SU-DHL-6 (cell line): Measurements from ENCODE around the gene HOXD4.

Experiments used
- H2AFZ ChIP-seq: fragments of 200-600 bp; sonication (generic); 2 replicates; pipeline ENCODE4 v1.6.1; 2014; ENCODE audit warnings: low read depth, mild to moderate bottlenecking, moderate library complexity, mixed read lengths, antibody characterized with exemption, low read length; ENCODE audit not compliant: severe bottlenecking
- H3F3A ChIP-seq: fragments of 200-600 bp; shearing (Covaris generic); 2 replicates; pipeline ENCODE4 v1.6.0; 2016; ENCODE audit warnings: antibody characterized with exemption, mild to moderate bottlenecking; ENCODE audit not compliant: insufficient read depth
- H3K27ac ChIP-seq: fragments of 200-600 bp; sonication (generic); 2 replicates; pipeline ENCODE4 v1.5.1; 2016; ENCODE audit warnings: low read depth, mild to moderate bottlenecking, low read length, moderate library complexity, mixed read lengths
- H3K27me3 ChIP-seq: fragments of 200-600 bp; sonication (generic), shearing (Covaris generic); 2 replicates; pipeline ENCODE4 v1.6.0; 2014; ENCODE audit warnings: mild to moderate bottlenecking, low read length
- H3K36me3 ChIP-seq: fragments of 200-600 bp; sonication (generic); 2 replicates; pipeline ENCODE4 v1.6.1; 2014; ENCODE audit warnings: mild to moderate bottlenecking, low read length, mixed read lengths
- H3K4me2 ChIP-seq: fragments of 300-600, 200-600 bp; shearing (Covaris generic), sonication (generic); 2 replicates; pipeline ENCODE4 v1.6.0; 2014; ENCODE audit warnings: low read length, low read depth, mild to moderate bottlenecking; ENCODE audit not compliant: poor library complexity, severe bottlenecking
- H3K4me3 ChIP-seq: fragments of 200-600 bp; sonication (generic); 2 replicates; pipeline ENCODE4 v1.5.1; 2014; ENCODE audit warnings: antibody characterized with exemption, low read length, mild to moderate bottlenecking, mixed read lengths; ENCODE audit not compliant: insufficient read depth, poor library complexity, severe bottlenecking
- H3K79me2 ChIP-seq: fragments of 200-600 bp; sonication (generic); 2 replicates; pipeline ENCODE4 v1.6.1; 2014; ENCODE audit warnings: mild to moderate bottlenecking, low read length, moderate library complexity; ENCODE audit not compliant: insufficient read depth
- H3K9ac ChIP-seq: fragments of 200-600 bp; sonication (generic); 2 replicates; pipeline ENCODE4 v1.7.0; 2014; ENCODE audit warnings: mild to moderate bottlenecking, low read length
- H3K9me2 ChIP-seq: fragments of 200-600 bp; sonication (generic); replicated peaks from 2 replicates; pipeline ENCODE4 v1.6.1; 2014; ENCODE audit warnings: low read length; ENCODE audit not compliant: insufficient read depth
- H3K9me3 ChIP-seq: fragments of 200-600 bp; sonication (generic); 2 replicates; pipeline ENCODE4 v1.6.1; 2014; ENCODE audit warnings: low read length, mixed read lengths; ENCODE audit not compliant: insufficient read depth
- H4K20me1 ChIP-seq: fragments of 200-600 bp; sonication (generic); 2 replicates; pipeline ENCODE4 v1.6.1; 2014; ENCODE audit warnings: low read depth, mild to moderate bottlenecking, antibody characterized with exemption, low read length, moderate library complexity, mixed read lengths
- EZH2phosphoT487 ChIP-seq: fragments of 200-600 bp; sonication (generic), shearing (Covaris generic); conservative IDR thresholded peaks from 2 replicates; pipeline ENCODE4 v1.6.1; 2018; ENCODE audit warnings: mild to moderate bottlenecking, antibody characterized with exemption, low read length, moderate library complexity, mixed read lengths
- TF ChIP-seq, protein P1 (sequence below): fragments of 200-600 bp; sonication (generic); IDR thresholded peaks from one replicate; pipeline ENCODE4 v1.5.1; 2017; ENCODE audit warnings: antibody characterized with exemption, mild to moderate bottlenecking, low read length, moderate library complexity; ENCODE audit not compliant: insufficient read depth, poor library complexity, severe bottlenecking

HOXD4 gene

DNA sequence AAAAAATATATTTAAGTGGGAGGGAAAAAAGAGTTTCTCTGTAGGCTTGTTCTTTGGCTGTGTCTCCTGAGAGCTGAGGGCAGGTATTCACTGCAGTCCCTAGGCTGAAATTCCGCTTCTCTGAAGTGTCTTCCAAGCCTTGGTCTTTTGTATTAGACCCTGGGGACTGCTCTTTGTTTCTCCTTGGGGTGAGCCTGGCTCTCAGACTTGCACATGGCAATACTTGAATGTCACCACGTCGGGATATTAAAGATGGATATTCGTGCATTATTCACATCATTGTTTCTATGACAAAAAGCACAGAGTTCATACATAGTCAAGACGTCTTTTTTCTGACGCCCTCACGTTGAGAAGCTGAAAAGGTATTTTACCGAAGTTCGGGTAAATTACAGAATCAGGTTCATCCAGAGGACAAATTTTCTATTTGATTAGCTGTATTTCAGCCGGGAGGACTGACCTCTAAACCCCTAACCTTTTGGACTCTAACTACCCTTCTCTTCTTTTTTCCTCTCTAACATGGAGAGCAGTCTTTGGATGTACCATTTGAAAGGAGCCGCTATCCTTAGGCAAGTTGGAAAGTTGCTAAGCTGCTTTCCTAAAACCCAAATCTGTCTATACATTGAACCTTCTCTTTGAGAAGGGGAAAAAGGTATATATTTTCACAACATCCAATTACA, 3.4 kb downstream of the HOXD4 start:
- no peak overlapping the region for H2AFZ ChIP-seq
- H3K27ac ChIP-seq, result no peak overlapping the region
- H4K20me1 ChIP-seq, result no peaks in the 10 kb centered on the region
- H3K9ac ChIP-seq, result no peak overlapping the region
- H3K9me2 ChIP-seq, result no peaks in the 10 kb centered on the region
- no peaks in the 10 kb centered on the region for H3K36me3 ChIP-seq
- H3F3A ChIP-seq, result no peaks in the 10 kb centered on the region
- H3K4me3 ChIP-seq, result no peak overlapping the region
- H3K79me2 ChIP-seq, result no peaks in the 10 kb centered on the region
- no peak overlapping the region for H3K4me2 ChIP-seq
- no peak for TF ChIP-seq EZH2phosphoT487
- no peaks in the 10 kb centered on the region for H3K9me3 ChIP-seq
- H3K27me3 ChIP-seq, result no peaks in the 10 kb centered on the region

DNA sequence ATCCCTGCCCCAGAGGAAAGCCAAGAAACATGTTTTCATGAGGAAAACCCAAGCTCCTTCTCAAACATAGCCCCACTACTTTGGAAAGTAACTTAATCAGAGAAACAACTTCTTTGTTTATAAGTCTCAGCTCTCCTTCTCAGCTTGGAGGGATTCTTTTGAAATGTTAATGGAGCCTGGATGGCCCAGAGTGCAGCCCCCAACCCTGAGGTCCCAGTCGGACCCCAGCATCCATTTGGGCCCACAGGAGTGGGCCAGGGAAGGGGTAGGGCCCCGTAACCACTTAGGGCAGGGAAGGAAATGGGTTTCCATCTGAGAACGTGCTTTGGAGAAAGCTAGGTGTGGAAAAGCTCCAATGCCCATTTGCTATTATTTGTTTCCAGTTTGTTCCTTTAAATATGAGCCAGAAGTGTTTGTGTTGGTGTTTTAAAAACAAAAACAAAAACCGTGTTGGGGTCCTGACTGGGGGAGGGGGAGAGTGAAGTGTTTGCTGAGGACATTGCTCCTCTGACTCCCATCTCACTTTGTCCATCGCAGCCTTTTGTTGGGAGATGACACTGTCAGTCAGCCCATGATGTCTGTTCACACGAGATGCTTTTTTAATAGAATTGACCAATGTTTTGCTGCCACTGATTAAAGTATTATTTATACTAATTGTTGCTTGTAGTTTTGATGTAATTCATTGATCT, 4.2 kb downstream of the HOXD4 start:
- TF ChIP-seq, protein P1, sequence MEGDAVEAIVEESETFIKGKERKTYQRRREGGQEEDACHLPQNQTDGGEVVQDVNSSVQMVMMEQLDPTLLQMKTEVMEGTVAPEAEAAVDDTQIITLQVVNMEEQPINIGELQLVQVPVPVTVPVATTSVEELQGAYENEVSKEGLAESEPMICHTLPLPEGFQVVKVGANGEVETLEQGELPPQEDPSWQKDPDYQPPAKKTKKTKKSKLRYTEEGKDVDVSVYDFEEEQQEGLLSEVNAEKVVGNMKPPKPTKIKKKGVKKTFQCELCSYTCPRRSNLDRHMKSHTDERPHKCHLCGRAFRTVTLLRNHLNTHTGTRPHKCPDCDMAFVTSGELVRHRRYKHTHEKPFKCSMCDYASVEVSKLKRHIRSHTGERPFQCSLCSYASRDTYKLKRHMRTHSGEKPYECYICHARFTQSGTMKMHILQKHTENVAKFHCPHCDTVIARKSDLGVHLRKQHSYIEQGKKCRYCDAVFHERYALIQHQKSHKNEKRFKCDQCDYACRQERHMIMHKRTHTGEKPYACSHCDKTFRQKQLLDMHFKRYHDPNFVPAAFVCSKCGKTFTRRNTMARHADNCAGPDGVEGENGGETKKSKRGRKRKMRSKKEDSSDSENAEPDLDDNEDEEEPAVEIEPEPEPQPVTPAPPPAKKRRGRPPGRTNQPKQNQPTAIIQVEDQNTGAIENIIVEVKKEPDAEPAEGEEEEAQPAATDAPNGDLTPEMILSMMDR, result no peak
- no peak for TF ChIP-seq EZH2phosphoT487
- no peaks in the 10 kb centered on the region for H3K27me3 ChIP-seq
- no peaks in the 10 kb centered on the region for H4K20me1 ChIP-seq
- H3K79me2 ChIP-seq, result no peaks in the 10 kb centered on the region
- H3K9ac ChIP-seq, result no peak overlapping the region
- no peaks in the 10 kb centered on the region for H3F3A ChIP-seq
- H3K27ac ChIP-seq, result no peak overlapping the region
- H3K4me3 ChIP-seq, result no peak overlapping the region
- H3K9me2 ChIP-seq, result no peaks in the 10 kb centered on the region
- no peaks in the 10 kb centered on the region for H3K9me3 ChIP-seq
- H3K36me3 ChIP-seq, result no peaks in the 10 kb centered on the region
- no peak overlapping the region for H3K4me2 ChIP-seq
- H2AFZ ChIP-seq, result no peak overlapping the region

DNA sequence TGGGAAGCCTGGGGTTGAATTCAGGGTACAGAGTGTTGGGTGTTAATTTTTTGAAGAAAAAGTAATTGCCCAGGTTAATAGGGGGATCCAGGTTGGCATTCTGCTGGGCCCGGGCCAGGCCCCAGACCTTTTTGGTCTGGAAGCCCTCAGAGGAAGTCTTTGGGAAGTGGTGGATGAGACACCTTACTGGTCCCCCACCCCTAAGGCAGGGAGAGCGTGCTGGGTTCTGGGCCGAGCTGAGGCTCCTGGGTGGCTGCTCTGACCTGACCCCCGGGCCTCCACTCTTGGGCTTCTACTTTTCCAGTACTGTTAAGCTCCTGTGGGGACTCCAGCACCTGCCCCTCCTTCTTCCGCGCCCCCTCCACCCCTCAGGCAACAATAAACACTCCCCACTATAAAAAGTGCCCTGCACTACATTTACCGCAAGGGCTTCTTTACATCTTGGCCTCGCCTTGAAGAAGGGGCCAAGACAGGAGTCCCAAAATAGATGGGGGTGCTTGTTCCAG, 5.0 kb downstream of the HOXD4 start:
- Histone ChIP-seq H4K20me1 (no peaks in the 10 kb centered on the region), H2AFZ (no peak overlapping the region), H3K9ac (no peak overlapping the region), H3K4me2 (no peak overlapping the region), H3K27ac (no peak overlapping the region), H3F3A (no peaks in the 10 kb centered on the region), H3K4me3 (no peak overlapping the region), H3K36me3 (no peaks in the 10 kb centered on the region), H3K27me3 (no peaks in the 10 kb centered on the region), H3K9me3 (no peaks in the 10 kb centered on the region), H3K79me2 (no peaks in the 10 kb centered on the region), H3K9me2 (no peaks in the 10 kb centered on the region)
- TF ChIP-seq EZH2phosphoT487, result no peak
- TF ChIP-seq, protein P1, result no peak

DNA sequence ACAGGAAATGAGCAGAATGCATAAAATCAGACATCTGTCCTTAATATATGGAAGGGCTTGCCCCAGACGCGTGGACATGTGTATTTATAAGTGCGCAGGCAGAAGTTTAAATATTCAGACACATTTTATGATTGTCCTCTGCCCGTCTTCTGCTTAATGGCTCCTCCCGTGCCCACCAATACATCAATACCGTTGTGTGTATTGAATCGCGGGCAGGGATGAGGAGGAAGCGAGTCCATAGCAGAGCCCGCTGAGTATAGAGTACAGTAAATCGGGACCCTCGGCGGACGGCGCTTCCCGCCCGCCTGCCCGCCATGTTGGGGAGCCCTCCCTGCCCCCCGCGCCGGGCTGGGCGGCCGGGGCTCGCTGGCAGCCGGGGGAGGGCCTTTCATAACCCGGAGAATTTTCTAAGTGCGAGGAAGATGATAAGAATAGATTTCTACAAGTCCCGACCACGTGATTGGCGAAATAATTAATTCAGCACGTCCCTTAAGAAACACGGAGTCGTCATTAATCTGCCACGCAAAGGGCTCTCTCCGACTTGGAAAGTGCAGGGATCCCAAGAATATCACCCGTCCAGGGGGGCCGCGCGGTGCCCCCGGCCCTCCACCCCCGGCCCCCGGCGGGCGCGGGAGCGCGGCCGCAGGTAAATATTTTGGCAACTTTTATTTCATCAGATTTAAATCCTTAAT, 5.6 kb downstream of the HOXD4 start, which contains the start of gene HOXD3:
HOXD3 (plus strand) TSS at position 501 of the 692 bp plus-strand sequence. CDS start 11,808 bp downstream, outside the sequence.
- H3K4me3 ChIP-seq, result no peak within 1 kb of the TSS
- TF ChIP-seq, protein P1, result no peak
- TF ChIP-seq EZH2phosphoT487, result no peak
- H3K9me3 ChIP-seq, result no peaks in the 10 kb centered on the region
- H3K9ac ChIP-seq, result no peak within 1 kb of the TSS
- no peaks in the 10 kb centered on the region for H3K27me3 ChIP-seq
- H3K36me3 ChIP-seq, result no peaks in the 10 kb centered on the region
- no peak within 1 kb of the TSS for H3K27ac ChIP-seq
- no peaks in the 10 kb centered on the region for H3F3A ChIP-seq
- no peak within 1 kb of the TSS for H3K4me2 ChIP-seq
- no peaks in the 10 kb centered on the region for H3K79me2 ChIP-seq
- H2AFZ ChIP-seq, result no peak within 1 kb of the TSS
- no peaks in the 10 kb centered on the region for H3K9me2 ChIP-seq
- no peaks in the 10 kb centered on the region for H4K20me1 ChIP-seq
